Superior temporal gyrus (tissue), 1 donor: ENCODE results near the gene IKZF3.
"Not testable (repeated sequence)": the region's sequence is repeated elsewhere in the genome, so short reads cannot be mapped to it uniquely, and the experiment has no call there.

ENCODE experiments used
- DNase-seq: peaks from one replicate; pipeline ENCODE4 v3.0.0-alpha.2; 2016; ENCODE audit errors: extremely low spot score

Gene IKZF3

DNA sequence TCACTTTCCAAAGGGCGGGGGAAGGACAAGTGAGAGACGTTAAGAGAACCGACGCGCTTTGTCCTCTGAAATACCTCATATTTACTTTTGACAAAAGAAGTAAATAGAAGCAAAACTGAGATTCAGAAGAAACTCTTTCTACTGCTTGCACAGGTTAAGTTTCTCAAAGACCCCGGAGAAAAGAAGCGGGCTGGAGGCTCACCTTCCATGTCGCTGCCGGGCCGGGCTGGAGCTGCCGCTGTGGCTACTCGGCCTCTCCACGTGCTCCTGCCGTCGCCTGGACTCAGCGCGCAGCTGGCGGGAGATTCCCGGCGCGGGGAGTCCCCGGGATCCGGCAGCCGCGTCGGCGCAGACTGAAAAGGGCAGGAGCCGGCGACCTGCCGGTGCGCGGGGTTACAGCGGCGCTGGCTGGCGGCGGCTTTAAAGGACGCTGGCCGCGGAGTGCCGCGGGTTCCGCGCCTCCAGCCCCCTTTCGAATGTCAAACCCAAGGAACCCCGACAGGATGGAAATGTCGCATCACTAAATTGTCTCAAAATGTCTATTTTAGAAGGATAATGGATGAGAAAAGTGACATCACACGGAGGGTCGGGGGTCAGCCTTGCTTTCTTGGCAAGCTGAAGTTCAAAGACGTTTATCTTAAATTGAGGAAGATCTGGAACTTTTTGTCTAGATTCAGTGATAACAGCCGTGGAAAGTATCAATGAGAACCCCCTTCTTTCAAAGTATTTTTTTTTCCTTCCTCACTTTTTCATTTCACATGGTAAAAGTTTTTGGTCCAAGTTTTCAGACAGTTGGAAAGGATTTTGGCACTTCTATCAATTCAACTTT, at the start of gene IKZF3:
TSS of gene IKZF3 (minus strand) at position 395 of the 829 bp plus-strand sequence. CDS start at position 209, 186 bp downstream.
- no peak for DNase-seq

DNA sequence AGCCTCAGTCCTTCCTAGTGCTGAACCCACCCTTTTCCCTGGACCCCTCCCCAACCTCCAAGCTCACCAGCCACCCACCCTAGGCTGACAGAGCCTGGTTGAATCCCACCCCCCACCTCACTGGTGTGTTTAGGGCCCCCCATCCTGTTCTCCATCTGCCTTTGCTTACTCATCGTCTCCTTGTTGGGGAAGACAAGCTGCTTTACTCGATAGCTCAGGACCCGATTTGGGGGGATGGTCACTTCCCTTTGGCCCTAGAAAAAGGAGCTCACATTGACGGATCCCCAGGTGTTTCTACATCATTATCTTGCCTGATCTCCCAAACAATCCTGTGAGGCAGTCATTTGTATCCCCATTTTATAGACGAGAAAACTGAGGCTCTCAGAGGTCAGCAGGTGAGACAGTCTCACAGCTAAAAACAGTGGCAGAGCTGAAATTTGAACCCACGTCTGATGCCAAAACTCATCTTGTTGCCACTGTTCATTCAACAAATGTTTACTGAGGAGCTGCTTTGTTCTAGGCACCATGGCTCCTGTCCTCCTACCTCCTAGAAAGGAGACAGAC, 44.8 kb upstream of the IKZF3 start:
- no peak for DNase-seq

DNA sequence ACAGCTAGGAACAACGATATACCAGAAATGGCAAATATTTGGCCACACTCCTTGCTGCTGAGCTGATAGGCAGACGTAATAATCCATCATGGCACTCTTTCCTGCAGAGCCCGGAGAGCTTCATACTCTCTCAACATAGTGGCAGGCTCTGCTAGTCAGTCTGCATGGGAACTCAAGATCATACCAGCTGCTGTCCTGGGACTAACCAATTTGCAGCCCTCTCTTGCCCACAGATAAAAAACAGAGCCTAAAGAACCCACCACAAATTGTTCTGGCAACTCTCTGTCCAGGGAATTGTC, 40.8 kb upstream of the IKZF3 start:
- DNase-seq: no peak

DNA sequence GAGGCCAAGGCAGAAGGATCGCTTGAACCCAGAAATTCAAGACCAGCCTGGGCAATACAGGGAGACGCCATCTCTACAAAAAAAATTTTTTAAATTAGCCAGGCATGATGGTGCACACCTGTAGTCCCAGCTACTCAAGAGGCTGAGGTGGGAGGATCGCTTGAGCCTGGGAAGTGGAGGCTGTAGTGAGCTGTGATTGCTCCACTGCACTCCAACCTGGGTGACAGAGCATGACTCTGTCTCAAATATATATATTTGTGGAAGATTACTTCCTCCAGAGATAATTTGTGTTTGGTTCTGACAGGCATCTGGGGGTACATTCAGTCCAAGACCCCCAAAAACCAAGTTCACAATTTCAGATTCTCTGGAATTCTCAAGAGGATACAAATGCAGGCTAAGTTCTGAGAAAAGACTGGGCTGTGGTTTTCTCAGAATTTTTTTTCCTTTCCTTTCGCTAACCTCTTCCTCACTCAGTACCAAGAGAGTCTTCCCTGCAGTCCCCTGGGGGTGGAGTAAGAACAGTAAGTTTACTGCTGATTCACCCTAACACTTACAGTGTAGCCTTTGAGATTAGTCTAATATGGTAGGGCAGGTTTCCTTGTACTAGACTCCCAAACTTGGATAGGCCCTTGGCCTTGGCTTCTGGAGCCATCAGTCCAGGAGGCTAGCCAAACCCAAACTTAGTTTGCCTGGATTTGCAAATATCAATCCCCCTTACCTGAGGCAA, 39.2 kb upstream of the IKZF3 start:
- no peak for DNase-seq

DNA sequence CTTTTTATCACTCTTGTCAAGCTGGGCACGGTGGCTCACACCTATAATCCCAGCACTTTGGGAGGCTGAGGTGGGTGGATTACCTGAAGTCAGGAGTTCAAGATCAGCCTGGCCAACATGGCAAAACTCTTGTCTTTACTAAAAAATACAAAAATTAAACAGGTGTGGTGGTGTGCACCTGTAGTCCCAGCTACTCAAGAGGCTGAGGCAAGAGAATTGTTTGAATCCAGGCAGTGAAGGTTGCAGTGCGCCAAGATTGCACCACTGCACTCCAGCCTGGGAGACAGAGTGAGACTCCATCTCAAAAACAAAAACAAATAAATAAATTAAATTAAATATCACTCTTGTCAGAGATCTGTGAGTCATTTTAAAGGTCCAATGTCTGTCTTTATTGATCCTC, 37.9 kb upstream of the IKZF3 start:
- DNase-seq: not testable (repeated sequence)

DNA sequence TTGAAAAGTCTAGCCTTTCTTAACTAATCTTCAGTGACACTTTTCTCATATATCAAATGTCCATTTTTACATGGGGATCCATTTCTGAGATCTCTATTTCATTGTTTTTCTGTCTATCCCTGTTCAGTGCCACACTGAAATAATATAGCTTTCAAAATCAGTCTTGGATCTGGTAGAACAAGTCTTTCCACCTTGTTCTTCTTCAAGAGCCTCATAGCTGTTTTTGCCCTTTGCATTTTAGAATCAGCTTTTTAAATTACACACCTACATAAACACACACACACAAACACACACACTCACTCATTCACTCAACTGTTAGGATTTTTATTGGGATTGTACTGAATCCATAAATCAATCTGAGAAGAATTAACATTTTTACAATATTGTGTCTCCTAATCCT, 35.1 kb upstream of the IKZF3 start:
- no peak for DNase-seq

DNA sequence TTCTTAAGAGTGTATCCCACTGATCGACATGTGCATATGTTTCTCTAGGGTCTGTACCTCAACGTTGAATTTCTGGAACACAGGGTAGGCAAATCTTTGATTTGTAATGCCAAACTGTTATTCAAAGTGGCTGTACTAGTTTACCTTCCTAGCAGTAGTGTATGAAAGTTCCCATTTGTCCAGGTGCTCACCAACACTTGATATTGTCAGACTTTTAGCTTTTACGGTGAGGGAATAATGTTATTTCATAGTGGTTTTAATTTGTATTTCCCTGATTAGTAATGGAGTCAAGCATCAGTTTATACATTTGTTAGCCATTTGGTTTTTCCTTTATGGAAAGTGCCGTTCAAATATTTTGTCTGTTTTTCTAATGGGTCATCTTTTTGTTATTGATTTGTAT, 34.0 kb upstream of the IKZF3 start:
- DNase-seq: no peak

GRCh38 chr17:39894681-39895376, 30.7 kb upstream of the IKZF3 start:
- no peak for DNase-seq

GRCh38 chr17:39889200-39889599, 25.1 kb upstream of the IKZF3 start:
- DNase-seq: no peak

GRCh38 chr17:39887078-39887477, 23.0 kb upstream of the IKZF3 start:
- no peak for DNase-seq

DNA sequence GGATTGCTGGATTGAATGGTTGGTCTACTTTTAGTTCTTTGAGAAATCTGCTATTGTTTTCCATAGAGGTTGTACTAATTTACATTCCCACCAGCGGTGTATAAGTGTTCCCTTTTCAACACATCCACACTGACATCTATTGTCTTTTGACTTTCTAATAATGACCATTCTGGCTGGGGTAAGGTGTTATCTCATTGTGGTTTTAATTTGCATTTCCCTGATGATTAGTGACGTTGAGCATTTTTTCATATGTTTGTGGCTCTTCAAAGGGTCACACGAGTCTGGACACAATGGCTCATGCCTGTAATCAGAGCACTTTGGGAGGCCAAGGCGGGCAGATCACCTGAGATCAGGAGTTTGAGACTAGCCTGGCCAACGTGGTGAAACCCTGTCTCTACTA, 22.0 kb upstream of the IKZF3 start:
- DNase-seq: not testable (repeated sequence)

GRCh38 chr17:39872751-39873150, 8.6 kb upstream of the IKZF3 start:
- DNase-seq: no peak

DNA sequence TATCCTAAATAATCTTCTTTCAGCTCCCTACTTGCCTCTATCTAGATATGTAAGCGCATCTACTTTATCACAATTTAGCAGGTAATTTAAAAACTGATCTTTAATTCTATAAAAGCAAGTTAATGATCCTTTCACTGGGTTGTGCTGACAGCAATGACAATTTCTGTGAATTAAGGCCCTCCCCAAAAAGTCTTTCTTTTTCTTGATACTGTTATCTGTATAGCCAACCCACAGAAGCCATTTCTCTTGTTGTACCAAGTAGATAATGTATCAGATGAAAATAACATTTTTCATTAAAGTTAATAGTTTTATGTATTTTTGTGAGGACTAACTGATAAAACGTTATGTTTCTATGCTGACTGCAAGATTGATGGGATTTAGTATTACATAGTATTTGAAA, 7.7 kb upstream of the IKZF3 start:
- no peak for DNase-seq

DNA sequence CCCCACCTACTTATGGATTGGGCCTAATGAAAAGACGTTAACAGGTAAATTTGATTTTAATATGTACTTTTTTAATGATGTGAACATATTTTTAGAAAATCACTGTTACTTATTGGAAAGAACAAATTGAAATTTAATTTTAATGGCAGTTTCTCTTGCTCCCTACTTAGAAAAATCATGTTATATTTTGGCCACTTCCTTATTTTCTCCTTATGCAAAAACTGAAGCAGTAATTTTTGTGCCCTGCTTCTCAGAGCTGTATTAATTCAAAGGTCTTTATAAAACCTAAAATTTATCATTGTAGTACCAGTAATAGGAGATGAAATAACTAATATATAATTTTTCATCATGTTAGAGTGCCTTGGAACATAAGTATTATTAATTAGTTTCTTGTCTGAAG, 6.7 kb upstream of the IKZF3 start:
- no peak for DNase-seq

- no peak for DNase-seq
Observed at GRCh38 chr17:39868554-39868942, 4.4 kb upstream of the IKZF3 start.

DNA sequence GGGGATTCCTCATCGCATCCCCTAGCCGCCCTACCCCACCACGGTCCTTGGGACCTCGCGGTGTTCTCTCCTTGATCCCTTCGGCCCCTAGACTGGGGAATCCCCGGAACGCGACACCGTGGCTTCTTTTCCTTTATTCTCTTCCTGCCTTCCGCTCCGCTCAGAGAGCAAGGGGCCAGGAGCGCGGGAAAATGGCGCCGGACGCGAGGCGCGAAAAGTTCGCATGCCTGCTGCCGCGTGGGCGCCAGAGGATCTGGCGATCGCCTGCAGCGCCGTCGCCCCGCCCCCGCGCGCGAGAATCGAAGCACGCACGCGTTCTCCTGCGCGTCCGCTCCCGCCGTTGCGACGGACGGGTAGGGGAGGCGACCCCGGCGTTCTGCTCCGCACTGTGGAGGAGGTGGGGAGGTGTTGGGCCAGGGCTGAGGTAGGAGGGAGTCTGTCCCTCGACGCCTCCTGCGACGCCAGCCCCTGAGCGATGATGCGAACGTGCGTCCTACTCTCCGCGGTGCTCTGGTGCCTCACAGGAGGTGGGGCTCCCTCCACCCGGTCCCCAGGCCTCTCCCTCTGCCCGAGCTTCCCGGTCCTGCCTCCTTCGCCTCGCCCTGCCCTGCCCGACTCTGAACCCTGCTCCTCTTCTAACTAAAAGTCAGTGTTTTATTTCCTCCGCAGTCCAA, 3.9 kb upstream of the IKZF3 start, which contains the start of gene ZPBP2:
TSS of gene ZPBP2 (plus strand) at position 323 of the 674 bp plus-strand sequence. CDS start at position 476, 153 bp downstream.
- no peak for DNase-seq

- DNase-seq: no peak
Observed at GRCh38 chr17:39867084-39867879, 3.2 kb upstream of the IKZF3 start.

GRCh38 chr17:39866013-39866730, 2.1 kb upstream of the IKZF3 start:
- no peak for DNase-seq

DNA sequence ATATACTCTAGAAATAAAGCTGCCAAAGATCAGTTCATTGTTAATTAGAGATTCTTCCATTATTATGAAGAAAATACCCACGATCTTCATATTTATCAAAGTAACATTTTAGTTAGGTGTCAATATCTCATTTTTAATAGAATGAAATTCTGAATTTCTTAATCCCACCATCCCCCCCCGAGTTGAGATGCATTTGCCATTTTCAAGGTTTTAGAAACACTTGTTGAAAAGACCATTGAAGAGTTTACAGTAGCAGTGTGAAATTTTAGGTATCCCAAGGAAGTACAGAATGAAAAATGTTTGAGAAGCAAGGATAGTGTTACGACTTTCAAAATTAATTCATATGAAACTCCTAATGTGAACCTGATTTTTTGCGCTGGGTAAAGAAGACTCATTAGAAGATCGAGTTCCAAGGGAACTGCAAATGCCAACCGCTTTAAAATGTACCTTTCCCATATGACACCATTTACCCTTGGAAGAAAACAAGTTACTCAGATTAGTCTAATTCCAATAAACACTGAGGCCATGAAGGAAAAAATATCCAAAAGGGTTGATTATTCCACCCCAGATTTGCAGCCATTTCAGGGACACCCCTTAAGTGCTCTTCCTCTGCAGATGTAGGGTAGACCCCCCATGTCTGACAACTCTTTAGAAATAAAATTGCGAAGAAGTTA, 731 bp downstream of the IKZF3 start:
- DNase-seq: no peak

GRCh38 chr17:39861235-39861634, 2.9 kb downstream of the IKZF3 start:
- DNase-seq: no peak
